Measurements from ENCODE around the gene ACOXL.
"Not testable (repeated sequence)": the region's sequence is repeated elsewhere in the genome, so short reads cannot be mapped to it uniquely, and the experiment has no call there.

The ACOXL gene

DNA sequence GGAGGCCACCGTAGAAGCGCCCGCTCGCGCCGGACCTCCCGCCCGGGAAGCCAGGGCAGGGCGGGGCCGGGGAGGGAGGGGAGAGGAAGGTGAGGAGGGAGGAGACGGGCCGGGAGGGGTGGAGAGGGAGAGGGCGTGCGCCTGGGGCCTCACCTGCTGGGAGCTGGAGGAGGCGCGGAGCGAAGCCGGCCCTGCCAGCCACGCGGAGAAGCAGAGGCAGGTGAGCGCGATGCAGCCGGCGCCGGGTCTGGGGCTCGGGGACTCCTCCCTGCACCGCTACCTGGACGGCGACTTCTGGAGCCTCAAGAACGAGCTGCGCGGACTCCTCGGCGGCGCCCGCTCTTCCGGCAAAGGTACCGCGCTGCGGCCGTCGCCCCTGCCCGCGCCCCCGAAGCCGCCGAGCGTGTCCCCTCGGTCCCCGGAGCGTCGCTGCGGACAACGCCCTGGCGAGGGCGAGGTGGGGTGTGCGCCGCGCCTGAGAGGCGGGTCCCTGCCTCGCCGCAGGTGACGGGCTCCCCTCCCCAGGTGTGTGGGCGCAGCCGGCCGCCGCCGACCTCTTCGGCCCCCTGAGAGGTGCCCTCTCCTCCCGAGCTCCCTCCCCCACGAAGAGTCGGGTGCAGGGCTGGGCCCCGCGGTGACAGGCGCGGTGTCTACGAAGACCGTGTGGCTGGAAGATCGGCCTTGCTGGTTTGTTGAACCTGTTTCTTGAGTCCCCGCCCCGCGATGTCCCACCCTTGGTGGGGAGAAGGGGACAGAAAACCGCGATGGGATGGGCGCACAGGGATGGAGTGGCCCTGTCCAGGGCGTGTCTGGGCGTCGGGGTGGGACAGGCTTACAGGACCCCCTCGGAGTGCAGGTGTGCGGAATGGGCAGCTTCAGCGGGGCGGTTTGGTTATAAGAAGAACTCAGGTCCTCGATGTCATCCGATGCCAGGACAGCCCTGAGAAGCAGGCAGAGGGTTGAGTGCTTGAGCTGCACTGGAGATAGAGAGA is at the start of gene ACOXL:
Gene ACOXL, plus strand, starts transcription at position 152 of the 992 bp plus-strand sequence. CDS start 35,817 bp downstream, outside the sequence.
- no peak for DNase-seq (ENCODE audit: low read depth in 3 of 3, low spot score in 1 of 3)

DNA sequence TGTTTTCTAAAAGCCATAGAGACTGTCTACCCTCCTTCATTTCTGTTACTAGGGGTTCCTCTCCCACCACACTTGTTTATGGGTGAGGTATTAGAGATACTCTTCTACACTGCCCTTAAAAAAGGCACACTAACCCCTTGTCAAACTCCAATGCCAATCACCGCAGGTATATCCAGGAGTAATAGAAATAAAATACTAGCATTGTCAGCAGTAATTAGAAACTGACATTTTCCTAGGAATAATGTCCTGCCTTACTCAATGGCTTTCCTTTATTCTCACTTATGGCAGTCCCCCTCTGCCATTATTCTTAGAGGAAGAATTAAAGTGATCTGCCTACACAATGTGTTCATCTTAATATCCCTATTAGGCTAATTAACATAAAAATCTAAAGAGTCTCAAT is 49.5 kb upstream of the ACOXL start:
- no peak for DNase-seq (ENCODE audit: low read depth in 3 of 3, low spot score in 1 of 3)

DNA sequence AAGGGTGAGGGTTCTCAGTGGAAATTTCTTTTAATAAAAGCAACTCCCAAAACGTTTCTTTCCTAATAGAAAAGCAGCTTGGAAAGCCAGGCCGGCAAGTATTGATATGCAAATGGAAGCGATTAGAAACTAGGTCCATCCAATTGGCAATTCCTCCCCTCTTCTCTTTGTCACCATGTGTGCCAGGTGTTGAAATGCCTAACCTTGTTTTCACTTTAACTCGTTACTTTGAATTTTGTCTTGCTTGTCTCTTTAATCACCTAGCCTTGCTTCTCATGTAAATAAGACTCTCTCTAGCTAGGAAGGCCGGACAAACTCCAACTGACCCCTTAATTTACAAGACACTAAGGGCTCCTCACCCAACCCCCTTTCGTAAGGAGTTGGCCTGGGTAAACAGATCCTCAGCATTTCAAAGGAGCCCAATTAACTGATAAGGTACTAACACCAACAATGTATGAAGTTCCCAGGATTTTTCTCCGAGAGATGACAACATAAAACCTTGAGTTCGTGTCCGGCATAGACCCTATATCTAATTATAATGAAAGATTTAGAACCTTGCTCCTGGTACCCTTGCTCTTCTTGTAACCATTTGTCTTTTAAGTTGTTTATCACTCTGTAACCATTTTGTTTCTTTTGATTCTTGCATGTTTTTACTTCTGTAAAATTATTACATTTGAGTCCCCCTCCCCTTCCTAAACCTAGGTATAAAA is 44.4 kb upstream of the ACOXL start:
- DNase-seq (ENCODE audit: low read depth in 3 of 3, low spot score in 1 of 3) = not testable (repeated sequence)

DNA sequence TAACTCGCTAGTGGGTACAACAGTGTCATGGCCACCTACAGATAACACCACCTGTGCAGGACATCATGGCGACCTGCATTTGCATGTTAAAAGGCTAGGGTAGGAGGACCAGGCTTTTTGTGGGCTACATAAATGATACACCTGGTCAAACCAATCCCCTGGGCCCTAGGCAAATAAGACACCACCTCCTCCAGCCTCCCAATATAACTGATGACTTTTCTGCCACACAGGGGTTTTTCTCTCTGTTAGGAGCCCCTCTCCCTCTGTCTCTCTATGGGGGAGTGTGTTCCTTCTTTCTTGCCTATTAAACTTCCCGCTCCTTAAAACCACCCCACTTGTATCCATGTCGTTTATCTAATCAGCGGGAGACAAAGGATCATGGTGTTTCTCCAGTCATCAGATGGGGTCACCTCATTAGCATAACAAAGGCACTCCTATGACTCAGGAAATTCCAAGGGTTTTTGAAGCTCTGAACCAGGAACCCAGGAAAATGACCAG is 43.7 kb upstream of the ACOXL start:
- no peak for DNase-seq (ENCODE audit: low read depth in 3 of 3, low spot score in 1 of 3)

DNA sequence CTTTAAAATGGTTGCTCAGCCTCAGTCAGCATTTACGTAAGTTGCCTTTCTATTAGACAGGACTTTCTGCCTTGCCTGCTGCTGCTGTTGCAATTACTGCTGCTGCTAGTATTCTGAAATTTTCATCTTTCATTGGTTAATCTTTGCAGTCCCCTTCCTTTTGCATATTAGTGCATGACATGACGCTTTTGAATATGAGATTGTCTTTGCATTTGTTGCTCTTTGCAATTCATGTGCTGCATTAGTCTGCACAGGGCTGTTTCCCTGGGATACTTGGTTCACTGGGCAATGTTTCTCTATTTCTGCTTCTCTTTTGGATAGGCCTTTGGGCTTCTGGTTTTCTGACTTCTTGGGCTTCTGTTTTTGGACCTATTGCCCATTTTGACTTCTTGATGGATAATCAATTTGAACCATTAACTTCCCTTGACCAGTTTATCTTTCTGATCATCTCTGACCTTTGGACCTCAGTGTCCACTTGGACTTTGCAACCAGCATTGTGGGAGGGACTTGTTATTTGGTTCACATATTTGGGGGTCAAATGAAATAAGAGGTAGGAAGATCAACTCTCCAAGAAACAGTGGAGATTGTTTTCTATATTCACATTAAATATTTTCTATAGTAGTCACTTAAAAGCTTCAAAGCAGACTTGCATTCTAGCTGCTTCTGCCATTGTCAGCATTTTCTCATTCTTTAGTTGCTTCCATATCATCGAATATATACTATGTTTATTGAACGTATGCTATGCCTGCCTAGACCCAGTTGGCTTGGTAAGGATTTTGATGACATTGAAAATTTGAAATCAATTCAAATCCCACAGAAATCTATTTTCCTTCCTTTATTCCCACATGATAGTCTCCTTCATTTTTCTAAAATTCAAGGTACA is 42.0 kb upstream of the ACOXL start:
- no peak for DNase-seq (ENCODE audit: low read depth in 3 of 3, low spot score in 1 of 3)

DNA sequence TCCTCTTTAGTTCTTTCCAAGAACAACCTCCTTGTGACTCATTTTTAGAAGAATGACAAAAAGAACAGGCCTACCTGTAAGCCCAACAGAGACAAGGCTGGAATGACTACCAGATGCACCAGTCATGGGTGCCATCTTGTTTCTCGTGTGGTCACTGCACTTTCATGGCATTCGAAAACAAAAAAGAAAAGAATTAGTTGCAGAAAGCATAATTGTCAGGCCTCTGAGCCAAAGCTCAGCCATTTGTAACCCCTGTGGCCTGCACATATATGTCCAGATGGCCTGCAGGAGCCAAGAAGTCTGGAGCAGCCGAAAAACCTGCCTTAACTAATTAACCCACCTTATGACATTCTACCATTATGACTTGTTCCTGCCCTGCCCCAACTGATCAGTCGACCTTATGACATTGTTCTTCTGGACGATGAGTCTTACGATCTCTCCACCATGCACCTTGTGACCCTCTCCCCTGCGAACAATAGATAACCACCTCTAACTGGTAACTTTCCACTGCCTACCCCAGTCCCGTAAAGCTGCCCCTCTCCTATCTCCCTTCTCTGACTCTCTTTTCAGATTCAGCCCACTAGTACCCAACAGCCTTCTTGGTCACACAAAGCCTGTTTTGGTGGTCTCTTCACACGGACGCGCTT is 40.6 kb upstream of the ACOXL start:
- DNase-seq (ENCODE audit: low read depth in 3 of 3, low spot score in 1 of 3) = no peak

DNA sequence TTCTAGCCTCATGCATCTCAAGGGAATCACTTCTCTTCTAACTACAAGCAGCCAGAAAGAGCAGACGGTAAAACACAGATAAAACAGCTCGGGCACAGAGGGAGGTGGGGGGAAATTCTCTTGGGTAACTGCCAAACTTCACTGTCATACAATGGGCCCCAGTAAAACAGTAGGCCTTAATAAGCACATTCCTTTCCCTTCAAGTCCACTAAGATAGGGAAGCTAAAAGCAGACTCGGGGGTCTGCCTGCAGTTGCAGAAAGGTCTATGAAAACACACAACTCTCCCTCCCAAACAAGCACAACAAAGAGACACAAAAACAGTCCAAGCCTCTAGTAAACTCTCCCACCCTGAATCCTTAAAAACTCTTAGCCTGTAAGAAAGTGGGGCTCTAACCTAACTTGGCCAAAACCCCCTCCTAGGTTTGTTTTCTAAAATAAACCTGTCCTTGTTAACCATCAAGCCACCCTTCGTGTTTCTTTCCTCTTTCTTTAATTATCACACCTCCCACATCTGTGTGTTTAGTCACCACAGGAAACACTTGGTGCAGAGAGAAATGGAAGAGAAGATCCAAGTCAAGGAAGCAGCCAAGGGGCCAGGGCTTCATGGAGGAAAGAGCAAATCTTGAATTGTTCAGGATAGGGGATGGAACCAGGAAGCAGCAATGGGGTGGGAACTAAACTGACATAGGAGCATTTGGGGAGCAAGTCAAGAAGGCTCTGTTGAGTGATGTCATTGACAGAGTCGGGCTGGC is 37.1 kb upstream of the ACOXL start:
- DNase-seq (ENCODE audit: low read depth in 3 of 3, low spot score in 1 of 3) = not testable (repeated sequence)

DNA sequence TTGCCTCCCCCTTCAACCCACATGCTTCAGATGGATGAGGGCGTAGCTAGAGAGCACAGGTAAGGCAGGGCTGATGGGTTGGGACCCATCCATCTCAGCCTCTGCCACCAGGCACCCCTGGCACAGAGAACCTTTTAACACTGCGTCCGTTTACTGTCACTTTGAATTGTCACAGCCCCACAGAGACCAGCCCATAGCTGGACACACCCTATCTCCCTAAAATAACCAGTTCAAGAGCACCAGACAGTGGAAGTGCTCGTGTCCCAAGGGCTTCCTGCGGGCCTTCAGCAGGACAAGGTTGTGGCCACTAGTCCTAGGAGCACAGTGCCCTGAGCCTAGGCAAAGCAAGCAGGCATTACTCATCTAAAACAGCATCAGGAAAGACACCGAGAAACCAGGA is 34.1 kb upstream of the ACOXL start:
- not testable (repeated sequence) for DNase-seq (ENCODE audit: low read depth in 3 of 3, low spot score in 1 of 3)

DNA sequence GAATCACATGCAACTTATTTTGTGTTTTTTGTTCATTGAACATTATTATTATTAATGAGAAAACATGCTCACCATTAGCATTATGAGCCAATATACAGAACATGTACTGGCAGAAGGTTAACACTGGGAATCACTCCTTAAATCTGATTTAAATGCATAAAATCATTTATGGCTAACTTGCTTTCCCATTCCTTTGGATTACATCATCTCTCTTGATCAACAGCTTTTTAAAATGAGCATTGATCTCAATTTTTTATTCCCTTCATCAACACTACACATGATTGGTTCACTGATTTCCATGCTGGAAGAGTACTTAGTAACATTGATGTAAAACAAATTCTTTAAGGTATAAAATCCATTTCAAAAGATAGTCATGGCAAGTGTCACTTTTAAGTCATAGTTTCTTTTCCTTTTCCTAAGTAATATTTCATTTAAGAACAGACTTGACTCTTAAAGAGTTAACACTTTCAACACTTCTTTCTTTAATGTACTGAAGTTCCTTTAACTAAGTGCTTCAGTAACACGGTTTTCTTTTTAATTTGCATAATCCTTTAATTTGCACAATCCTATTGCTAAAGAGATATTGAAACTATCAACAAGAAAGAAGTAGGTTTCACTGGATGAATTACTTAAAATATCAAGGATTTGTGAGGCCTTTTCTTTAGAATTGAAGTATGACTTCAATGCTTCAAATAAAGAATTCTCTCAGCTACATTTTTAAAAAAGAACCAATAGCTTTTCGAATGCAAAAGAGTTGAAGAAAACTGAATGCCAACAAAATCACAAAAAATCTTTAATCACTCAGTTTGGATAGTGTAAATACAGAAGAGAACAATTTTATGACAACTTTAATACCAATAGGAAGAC is 29.6 kb upstream of the ACOXL start:
- DNase-seq (ENCODE audit: low read depth in 3 of 3, low spot score in 1 of 3) = no peak

DNA sequence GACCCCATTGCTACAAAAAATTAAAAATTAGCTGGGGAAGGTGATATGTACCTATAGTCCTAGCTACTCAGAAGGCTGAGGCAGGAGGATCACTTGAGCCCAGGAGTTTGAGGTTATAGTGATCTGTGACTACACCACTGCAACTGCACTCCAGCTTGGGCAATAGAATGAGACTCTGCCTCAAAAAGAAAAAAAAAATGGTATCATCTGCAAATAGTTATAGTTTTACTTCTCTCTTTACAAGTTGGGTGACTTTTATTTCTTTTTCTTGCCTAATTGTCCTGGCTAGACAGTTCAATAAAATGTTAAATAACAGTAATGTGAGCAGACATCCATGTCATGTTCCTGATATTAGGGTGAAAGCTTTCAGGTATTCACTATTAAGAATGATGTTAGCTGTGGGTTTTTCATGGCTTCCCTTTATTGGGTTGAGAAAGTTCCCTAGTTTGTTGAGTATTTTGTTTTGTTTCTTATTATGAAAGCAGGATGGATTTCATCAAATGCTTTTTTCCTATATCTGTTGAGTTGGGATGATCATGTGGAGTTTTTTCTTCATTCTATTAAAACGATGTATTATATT is 24.9 kb upstream of the ACOXL start:
- DNase-seq (ENCODE audit: low read depth in 3 of 3, low spot score in 1 of 3) = no peak

DNA sequence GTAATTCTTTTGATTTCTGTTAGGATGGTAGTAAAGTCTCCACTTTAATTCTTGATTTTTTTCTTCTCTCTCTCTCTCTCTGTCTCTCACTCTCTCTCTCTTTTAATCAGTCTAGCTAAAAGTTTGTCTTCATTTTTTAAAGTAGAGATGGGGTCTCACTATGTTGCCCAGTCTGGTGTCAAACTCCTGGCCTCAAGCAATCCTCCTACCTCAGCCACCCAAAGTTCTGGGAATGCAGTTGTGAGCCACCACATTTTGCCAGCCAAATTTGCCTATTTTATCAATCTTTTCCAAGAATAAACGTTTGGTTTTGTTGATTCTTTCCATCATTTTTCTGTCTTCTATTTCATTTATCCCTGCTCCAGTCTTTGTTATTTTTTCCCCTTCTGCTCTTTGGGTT is 23.9 kb upstream of the ACOXL start:
- DNase-seq (ENCODE audit: low read depth in 3 of 3, low spot score in 1 of 3) = no peak

DNA sequence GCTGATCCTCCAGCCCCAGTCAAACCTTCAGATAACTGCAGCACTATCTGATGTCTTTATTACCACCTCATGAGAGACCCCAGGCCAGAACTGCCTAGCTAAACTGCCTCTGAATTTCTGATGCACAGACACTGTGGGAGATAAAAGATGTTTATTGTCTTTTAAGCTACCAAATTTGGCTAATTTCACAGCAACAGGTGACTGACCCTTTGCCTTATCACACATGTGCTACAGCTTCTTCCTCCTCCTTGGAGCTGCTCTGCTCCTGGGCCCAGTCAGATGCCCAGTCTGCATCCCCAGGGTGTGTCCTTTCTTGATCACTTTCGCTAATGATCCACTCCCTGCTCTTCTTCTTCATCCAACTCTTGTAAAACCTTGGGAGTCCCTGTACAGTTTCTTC is 19.6 kb upstream of the ACOXL start:
- no peak for DNase-seq (ENCODE audit: low read depth in 3 of 3, low spot score in 1 of 3)

DNA sequence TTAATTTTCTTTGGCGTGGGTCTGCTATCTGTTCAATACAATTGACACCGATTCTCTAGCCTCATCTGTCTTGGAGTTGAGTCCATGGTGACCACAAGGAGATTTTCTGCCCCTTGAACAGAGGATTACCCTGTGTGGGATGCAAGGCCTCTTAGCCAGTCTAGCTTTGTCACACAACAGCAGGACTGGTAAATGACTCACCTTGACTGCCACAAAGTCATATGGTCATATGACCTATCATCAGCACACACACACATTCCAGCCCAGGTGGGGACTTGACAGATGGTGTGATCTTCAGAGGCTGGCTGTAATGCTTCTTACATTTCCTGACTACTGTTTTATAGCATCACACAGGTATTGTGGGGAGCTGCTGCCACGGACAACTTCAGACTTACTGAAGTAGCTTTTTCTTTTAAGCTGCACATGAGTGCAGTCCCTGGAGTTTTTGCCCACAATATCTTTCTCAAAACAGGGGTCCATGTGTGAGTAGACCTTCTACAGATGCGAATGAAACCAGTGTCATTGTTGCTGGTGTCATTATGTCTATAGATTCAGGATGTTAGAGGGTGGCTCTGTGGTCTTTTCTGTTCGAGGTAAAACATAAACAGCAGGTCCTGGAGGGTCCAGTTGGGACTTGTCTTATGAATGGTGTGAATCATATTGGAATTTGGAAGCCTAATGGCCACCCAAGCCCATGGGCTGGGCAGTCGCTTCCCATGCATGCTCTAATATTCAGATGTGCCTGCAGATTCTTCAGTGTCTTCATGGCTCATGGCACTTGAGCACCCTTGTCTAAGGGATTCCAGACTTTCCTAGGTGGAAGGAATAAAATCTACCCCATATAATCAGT is 18.6 kb upstream of the ACOXL start:
- no peak for DNase-seq (ENCODE audit: low read depth in 3 of 3, low spot score in 1 of 3)

DNA sequence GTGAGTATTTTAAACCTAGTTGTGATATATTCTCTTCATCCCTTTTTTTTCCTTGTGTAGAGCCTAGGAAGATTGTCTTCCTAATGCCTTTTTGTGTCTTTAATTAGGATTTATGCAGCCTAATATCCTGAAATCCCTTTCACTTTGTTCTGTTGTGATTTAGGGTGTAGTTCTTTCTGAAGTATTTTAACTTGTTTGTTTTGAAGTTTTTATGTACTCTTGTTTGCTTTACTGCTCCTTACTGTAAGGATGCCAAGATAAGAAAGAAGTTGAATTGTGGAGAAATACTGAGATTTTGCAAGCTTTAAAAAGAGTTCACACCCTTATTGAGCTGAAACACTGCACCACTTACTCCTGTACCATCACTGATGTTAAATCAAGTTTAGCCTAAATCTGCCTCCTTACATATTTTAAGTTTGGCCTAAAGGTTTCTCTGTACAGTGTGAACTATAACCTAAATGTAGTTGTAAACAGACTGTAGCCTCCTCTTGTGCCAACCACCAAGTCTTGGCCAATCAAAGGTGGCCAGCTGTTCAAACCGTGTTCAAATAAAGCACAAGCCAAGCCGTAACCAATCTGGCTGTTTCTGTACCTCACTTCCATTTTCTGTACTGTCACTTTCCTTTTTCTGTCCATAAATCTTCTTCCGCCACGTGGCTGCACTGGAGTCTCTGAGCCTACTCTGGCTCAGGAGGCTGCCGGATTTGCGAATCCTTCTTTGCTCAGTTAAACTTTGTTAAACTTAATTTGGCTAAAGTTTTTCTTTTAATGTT is 17.7 kb upstream of the ACOXL start:
- DNase-seq (ENCODE audit: low read depth in 3 of 3, low spot score in 1 of 3) = no peak

DNA sequence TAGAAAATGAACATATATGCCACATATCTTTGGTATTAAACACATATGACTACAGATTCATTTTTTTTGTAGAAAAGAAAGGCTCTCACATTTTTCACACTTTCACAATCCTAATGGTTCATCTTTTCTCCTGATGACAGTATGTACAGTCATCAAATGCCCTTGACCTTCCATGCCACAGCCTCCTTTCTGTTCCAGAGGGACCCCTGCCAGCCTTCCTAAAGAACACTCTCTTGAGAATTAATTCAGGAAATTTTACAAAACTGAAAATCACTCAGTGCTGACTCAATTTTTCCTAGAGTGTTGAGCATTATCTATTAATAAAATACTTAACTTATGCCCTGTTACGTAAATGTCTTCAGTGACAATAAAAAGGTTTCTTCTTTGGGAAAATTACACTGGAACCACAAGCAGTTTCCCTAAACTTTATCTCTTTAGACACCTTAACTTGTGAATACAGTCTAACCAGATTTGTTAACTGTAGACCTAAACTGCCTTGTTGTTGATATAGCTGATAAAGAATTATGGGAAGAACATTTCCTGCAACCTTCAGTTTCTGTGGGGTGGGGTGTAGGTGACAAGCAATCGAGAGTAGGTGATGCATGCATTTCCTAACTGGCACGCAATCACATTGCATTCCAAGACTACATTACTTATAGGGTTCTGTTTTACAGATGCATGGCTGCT is 15.3 kb upstream of the ACOXL start:
- DNase-seq (ENCODE audit: low read depth in 3 of 3, low spot score in 1 of 3) = no peak

DNA sequence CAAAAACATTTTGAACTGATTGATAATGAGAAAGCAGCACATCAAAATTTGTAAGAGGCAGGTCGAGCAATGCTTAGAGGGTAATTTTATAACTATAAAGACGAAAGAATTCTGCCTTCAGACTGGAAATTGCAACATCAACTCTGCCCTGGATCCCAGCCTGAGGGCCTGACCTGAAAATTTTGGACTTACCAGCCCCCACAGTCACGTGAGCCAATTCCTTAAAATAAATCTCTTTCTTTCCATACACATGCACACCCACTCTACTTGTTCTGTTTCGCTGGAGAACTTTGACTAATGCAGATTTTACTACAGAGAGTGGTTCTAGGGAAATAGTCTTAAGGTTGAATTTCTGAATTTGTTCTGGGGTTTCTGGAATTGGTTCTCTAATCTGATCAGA is 14.6 kb upstream of the ACOXL start:
- no peak for DNase-seq (ENCODE audit: low read depth in 3 of 3, low spot score in 1 of 3)

Data from stimulated activated CD4-positive, alpha-beta T cell treated with anti-CD3 and anti-CD28 coated beads, TNF-alpha, amount 100 ng/mL, for 1 hour (primary cell).